K562 (cell line): ENCODE results near the gene FIG4.

Source experiments
- BRCA1 ChIP-seq, 2 experiments: fragments of 450-650 bp in 1 of 2; sonication (generic) in 1 of 2; formaldehyde crosslinking in 1 of 2; IDR thresholded peaks; 2 replicates each; pipeline versions ENCODE4 v1.5.0 to v1.6.1; 2017 to 2020; ENCODE audit warnings: mild to moderate bottlenecking in 1 of 2, missing genetic modification reagents in 1 of 2
- ELF1 ChIP-seq: fragments of 200-800 bp; sonication (Bioruptor generic); IDR thresholded peaks from 2 replicates; pipeline ENCODE4 v1.6.1; 2016; ENCODE audit warnings: missing genetic modification characterization, missing compliant biosample characterization
- EZH2 ChIP-seq: IDR thresholded peaks from 2 replicates; pipeline ENCODE4 v1.6.1; 2012; ENCODE audit warnings: low read depth, mild to moderate bottlenecking, inconsistent platforms, low read length, borderline replicate concordance
- MTA1 ChIP-seq: fragments of 450-650 bp; IDR thresholded peaks from 2 replicates; pipeline ENCODE4 v1.6.1; 2017; ENCODE audit warnings: borderline replicate concordance
- NBN ChIP-seq: fragments of 450-650 bp; IDR thresholded peaks from 2 replicates; pipeline ENCODE4 v1.6.1; 2016; ENCODE audit warnings: low read depth, mild to moderate bottlenecking
- PCBP1 ChIP-seq: fragments of 200-400 bp; formaldehyde crosslinking; IDR thresholded peaks from 2 replicates; pipeline ENCODE4 v1.6.1; 2018; ENCODE audit warnings: mild to moderate bottlenecking, low read depth, low read length; ENCODE audit not compliant: poor library complexity, severe bottlenecking
- PHF8 ChIP-seq: fragments of 200-600 bp; sonication (generic); IDR thresholded peaks from 2 replicates; pipeline ENCODE4 v1.6.1; 2012; ENCODE audit warnings: mixed run types, mild to moderate bottlenecking, inconsistent platforms, low read length, moderate library complexity, borderline replicate concordance
- POLR2AphosphoS5 ChIP-seq: IDR thresholded peaks from 2 replicates; pipeline ENCODE4 v1.6.1; 2011; ENCODE audit warnings: mild to moderate bottlenecking, low read depth, low read length, moderate library complexity; ENCODE audit not compliant: control insufficient read depth, insufficient read depth
- ZNF76 ChIP-seq: fragments of 250-450 bp; sonication (Bioruptor Pico); IDR thresholded peaks from 2 replicates; pipeline ENCODE4 v1.4.0; 2020; ENCODE audit warnings: mild to moderate bottlenecking, moderate library complexity, borderline replicate concordance
- TF ChIP-seq, protein P1 (sequence below): sonication (generic); formaldehyde crosslinking; IDR thresholded peaks from 2 replicates; pipeline ENCODE4 v1.9.0; 2022; ENCODE audit warnings: mild to moderate bottlenecking, missing genetic modification reagents
- TF ChIP-seq, protein P2 (sequence below), 3 experiments: IDR thresholded peaks in 2 of 3; conservative IDR thresholded peaks in 1 of 3; 2 replicates each; pipeline ENCODE4 v1.5.1; 2011 to 2012; ENCODE audit warnings: low read length in 3 of 3, mild to moderate bottlenecking in 3 of 3, control low read depth in 2 of 3, improper control_type of control experiment in 1 of 3, inconsistent platforms in 1 of 3, low read depth in 1 of 3, mixed read lengths in 1 of 3, moderate library complexity in 1 of 3; ENCODE audit not compliant: insufficient read depth in 2 of 3
- TF ChIP-seq, protein P3 (sequence below): fragments of 450-650 bp; formaldehyde crosslinking; IDR thresholded peaks from 2 replicates; pipeline ENCODE4 v1.4.0; 2022; ENCODE audit warnings: missing genetic modification characterization

DNA sequence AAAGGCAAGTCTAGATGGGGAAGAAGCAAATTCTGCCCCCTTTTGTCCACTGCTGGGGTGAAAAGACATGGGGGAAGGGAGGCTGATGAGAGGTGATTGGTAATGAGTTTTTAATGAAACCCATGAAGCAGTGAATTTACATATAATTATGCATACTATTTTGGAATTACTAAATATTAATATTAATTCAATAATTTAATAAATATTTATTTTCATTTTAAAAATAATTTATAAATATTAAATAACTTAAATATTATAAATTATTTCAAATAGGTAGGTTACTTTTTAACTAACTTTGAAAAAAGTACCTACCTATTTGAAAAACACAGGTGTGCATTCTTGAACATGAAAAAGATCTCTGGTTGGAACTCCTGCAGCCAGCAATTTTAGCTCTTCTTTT, 148.9 kb downstream of the FIG4 start:
- TF ChIP-seq ELF1 (tag) (no peak), PCBP1 (no peak), PHF8 (no peak), ZNF76 (CRISPR knock-in tag) (no peak), POLR2AphosphoS5 (no peak), NBN (no peak), MTA1 (no peak), EZH2 (no peak), BRCA1 (IDR thresholded peaks at IDR 0.05) (no peak), BRCA1 (CRISPR knock-in tag; IDR thresholded peaks at IDR 0.05) (no peak)
- TF ChIP-seq, protein P1, sequence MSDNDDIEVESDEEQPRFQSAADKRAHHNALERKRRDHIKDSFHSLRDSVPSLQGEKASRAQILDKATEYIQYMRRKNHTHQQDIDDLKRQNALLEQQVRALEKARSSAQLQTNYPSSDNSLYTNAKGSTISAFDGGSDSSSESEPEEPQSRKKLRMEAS (CRISPR knock-in tag) = no peak
- TF ChIP-seq, protein P2, sequence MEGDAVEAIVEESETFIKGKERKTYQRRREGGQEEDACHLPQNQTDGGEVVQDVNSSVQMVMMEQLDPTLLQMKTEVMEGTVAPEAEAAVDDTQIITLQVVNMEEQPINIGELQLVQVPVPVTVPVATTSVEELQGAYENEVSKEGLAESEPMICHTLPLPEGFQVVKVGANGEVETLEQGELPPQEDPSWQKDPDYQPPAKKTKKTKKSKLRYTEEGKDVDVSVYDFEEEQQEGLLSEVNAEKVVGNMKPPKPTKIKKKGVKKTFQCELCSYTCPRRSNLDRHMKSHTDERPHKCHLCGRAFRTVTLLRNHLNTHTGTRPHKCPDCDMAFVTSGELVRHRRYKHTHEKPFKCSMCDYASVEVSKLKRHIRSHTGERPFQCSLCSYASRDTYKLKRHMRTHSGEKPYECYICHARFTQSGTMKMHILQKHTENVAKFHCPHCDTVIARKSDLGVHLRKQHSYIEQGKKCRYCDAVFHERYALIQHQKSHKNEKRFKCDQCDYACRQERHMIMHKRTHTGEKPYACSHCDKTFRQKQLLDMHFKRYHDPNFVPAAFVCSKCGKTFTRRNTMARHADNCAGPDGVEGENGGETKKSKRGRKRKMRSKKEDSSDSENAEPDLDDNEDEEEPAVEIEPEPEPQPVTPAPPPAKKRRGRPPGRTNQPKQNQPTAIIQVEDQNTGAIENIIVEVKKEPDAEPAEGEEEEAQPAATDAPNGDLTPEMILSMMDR (IDR thresholded peaks at IDR 0.05 in 2 of 3, conservative IDR thresholded peaks at IDR 0.05 in 1 of 3; ENCODE audit: insufficient read depth in 2 of 3, low read depth in 1 of 3, low read length in 3 of 3) = no peak
- TF ChIP-seq, protein P3, sequence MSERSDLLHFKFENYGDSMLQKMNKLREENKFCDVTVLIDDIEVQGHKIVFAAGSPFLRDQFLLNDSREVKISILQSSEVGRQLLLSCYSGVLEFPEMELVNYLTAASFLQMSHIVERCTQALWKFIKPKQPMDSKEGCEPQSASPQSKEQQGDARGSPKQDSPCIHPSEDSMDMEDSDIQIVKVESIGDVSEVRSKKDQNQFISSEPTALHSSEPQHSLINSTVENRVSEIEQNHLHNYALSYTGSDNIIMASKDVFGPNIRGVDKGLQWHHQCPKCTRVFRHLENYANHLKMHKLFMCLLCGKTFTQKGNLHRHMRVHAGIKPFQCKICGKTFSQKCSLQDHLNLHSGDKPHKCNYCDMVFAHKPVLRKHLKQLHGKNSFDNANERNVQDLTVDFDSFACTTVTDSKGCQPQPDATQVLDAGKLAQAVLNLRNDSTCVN = no peak
